Neural crest cell (in vitro differentiated cells): Measurements from ENCODE around the gene MRPS35. TPM values are rescaled to one million over a fixed set of nuclear protein-coding genes. Genes with fewer than 3 reads are reported as not detected.

Experiments used
- DNase-seq: peaks from one replicate; pipeline ENCODE4 v3.0.0; 2021; ENCODE audit warnings: low read depth, mixed read lengths, low spot score
- H3K27ac Mint-ChIP-seq: one replicate; pipeline ENCODE4 v1.8.0; 2021; ENCODE audit warnings: mild to moderate bottlenecking, mixed read lengths; ENCODE audit not compliant: unreplicated experiment
- H3K27me3 Mint-ChIP-seq: 2 replicates; pipeline ENCODE4 v1.8.0; 2021; ENCODE audit warnings: low read depth, mild to moderate bottlenecking, mixed read lengths
- H3K36me3 Mint-ChIP-seq: 2 replicates; pipeline ENCODE4 v1.8.0; 2021; ENCODE audit warnings: low read depth, mild to moderate bottlenecking, mixed read lengths
- H3K4me1 Mint-ChIP-seq: 2 replicates; pipeline ENCODE4 v1.8.0; 2021; ENCODE audit warnings: mixed read lengths
- H3K4me3 Mint-ChIP-seq: one replicate; pipeline ENCODE4 v1.8.0; 2021; ENCODE audit warnings: mild to moderate bottlenecking, mixed read lengths
- H3K9me3 Mint-ChIP-seq: 2 replicates; pipeline ENCODE4 v1.8.0; 2021; ENCODE audit warnings: mixed read lengths
- CTCF ChIP-seq: fragments of 200-600 bp; sonication (generic); conservative IDR thresholded peaks from 2 replicates; pipeline ENCODE4 v1.5.0; 2021; ENCODE audit warnings: antibody characterized with exemption, mild to moderate bottlenecking
- total RNA-seq: library from RNA; stranded (reverse); gene quantifications from 2 replicates; pipeline ENCODE4 v1.2.1, GENCODE V29; 2021

MRPS35 gene
- total RNA-seq, 1 donor from 2014 or later: 35.4 TPM

GRCh38 chr12:27685274-27685673 is 25.4 kb upstream of the MRPS35 start:
- no peak for TF ChIP-seq CTCF
- no peak for DNase-seq
- Mint-ChIP-seq H3K9me3 (no peaks in the 10 kb centered on the region), H3K27ac (no peak overlapping the region), H3K4me1 (no peaks in the 10 kb centered on the region), H3K4me3 (no peak overlapping the region), H3K27me3 (no peaks in the 10 kb centered on the region), H3K36me3 (peaks cover 16% of the 10 kb centered on the region)

GRCh38 chr12:27686147-27686546 is 24.5 kb upstream of the MRPS35 start:
- no peak for TF ChIP-seq CTCF
- DNase-seq: no peak
- no peaks in the 10 kb centered on the region for H3K4me1 Mint-ChIP-seq
- no peaks in the 10 kb centered on the region for H3K27me3 Mint-ChIP-seq
- no peaks in the 10 kb centered on the region for H3K9me3 Mint-ChIP-seq
- H3K36me3 Mint-ChIP-seq: peaks cover 9% of the 10 kb centered on the region
- H3K4me3 Mint-ChIP-seq: no peak overlapping the region
- H3K27ac Mint-ChIP-seq: no peak overlapping the region

- Mint-ChIP-seq H3K9me3 (no peaks in the 10 kb centered on the region), H3K36me3 (peaks cover 15% of the 10 kb centered on the region), H3K4me1 (no peaks in the 10 kb centered on the region), H3K27me3 (no peaks in the 10 kb centered on the region), H3K27ac (peak overlapping the region; percentile 20), H3K4me3 (no peak overlapping the region)
- no peak for TF ChIP-seq CTCF
- no peak for DNase-seq
Measured at GRCh38 chr12:27688671-27689070, 22.0 kb upstream of the MRPS35 start.

- Mint-ChIP-seq H3K4me3 (no peak overlapping the region), H3K27ac (no peak overlapping the region)
Measured at GRCh38 chr12:27689558-27690180, 21.0 kb upstream of the MRPS35 start.

GRCh38 chr12:27693403-27693802 is 17.2 kb upstream of the MRPS35 start:
- no peaks in the 10 kb centered on the region for H3K27me3 Mint-ChIP-seq
- H3K36me3 Mint-ChIP-seq: peaks cover 13% of the 10 kb centered on the region
- no peak for DNase-seq
- H3K4me3 Mint-ChIP-seq: no peak overlapping the region
- H3K4me1 Mint-ChIP-seq: no peaks in the 10 kb centered on the region
- no peak overlapping the region for H3K27ac Mint-ChIP-seq
- no peaks in the 10 kb centered on the region for H3K9me3 Mint-ChIP-seq
- no peak for TF ChIP-seq CTCF

More at GRCh38 chr12:27689558-27690180, 21.0 kb upstream of the MRPS35 start:
- Mint-ChIP-seq H3K36me3 (peaks cover 15% of the 10 kb centered on the region), H3K27me3 (no peaks in the 10 kb centered on the region), H3K4me1 (no peaks in the 10 kb centered on the region), H3K9me3 (no peaks in the 10 kb centered on the region)
- no peak for DNase-seq
- TF ChIP-seq CTCF: no peak
